Effector CD8-positive, alpha-beta T cell (primary cell): ENCODE measurements around the gene ACSS1.

Experiments
- DNase-seq: peaks from one replicate; lab custom pipeline; 2025; lab: John Stamatoyannopoulos, UW

Gene ACSS1

GRCh38 chr20:24993337-24994185 lies 64.4 kb downstream of the ACSS1 start:
- no peak for DNase-seq

GRCh38 chr20:24992487-24993205 lies 65.3 kb downstream of the ACSS1 start, which contains the start of gene APMAP:
TSS of gene APMAP (minus strand) at chr20:24992751. CDS start at chr20:24992688, 63 bp downstream.
- peak; percentile 88 for DNase-seq

DNA sequence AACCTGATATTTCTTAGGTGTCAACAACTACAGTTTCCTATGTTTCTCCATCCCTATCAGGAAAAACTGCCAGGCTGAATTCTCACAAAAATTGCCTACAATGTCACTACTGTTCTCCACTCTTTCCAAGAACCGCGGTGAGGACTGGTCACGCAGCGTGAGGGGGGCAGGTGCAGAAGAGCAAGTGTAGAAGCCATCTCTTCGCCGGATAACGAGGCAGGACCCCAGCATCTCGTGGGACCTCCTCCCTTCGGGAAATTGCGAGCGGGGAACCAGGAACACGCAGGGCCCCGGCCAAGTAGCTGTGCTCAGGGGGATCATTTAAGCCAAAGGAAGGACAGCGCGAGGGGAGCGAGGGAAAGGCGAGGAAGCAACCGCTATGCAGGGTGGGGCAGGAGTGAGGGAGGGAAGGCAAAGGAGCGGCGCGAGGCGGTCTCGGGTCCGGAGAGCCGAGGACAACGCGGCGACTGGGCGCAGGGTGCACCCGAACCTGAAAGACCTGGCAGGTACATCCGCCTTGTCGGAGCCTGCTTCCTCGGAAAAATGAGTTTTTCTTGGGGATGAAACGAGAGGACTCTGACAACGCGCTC lies 65.9 kb downstream of the ACSS1 start:
- no peak for DNase-seq

- no peak for DNase-seq
Observed at GRCh38 chr20:24990810-24991252, 67.1 kb downstream of the ACSS1 start.

- no peak for DNase-seq
Observed at GRCh38 chr20:24989162-24989561, 68.8 kb downstream of the ACSS1 start.

DNA sequence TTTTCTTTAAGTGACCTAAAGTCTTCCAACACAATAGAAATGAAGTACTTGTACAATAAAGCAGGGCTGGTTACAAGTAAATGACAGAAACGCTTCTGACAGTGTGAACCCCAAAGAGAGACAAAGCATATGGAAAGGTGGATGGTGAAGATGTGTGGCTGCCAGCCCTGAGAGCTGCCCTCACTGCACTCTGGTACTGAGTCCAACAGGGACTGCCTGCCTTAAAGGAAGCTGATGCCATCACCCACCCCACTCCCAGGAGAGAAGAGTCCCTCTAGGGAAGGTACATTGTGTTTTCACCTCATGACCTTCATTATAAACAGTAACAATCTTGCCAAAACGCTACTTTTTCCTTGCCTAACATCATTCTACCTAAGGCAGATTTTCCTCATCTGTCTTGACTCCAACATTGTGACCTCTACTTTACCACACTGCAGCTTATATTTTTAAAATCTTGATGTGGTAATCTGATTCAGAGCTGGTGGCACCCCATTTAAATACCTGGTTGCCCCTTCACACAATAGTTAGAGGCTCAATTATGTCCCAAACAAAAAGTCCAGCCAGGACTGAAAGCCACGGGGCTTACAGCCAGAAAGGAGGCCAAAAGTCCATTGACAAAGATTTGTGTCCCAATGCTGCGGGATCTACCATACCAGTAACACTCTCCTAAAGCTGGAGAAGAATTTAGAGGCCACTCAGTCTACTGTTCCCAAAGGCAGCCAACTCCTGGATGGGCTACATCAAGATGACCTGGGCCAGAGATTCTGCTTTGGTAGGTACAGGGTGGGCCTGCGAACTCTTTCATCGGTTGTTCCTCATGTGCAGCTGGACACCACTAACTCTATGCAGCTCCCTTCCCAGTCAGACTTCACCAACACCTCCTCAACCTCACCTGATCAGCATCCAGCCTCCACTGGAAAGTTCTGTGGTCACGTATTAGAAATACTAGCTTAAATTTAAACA lies 69.8 kb downstream of the ACSS1 start:
- DNase-seq: no peak

DNA sequence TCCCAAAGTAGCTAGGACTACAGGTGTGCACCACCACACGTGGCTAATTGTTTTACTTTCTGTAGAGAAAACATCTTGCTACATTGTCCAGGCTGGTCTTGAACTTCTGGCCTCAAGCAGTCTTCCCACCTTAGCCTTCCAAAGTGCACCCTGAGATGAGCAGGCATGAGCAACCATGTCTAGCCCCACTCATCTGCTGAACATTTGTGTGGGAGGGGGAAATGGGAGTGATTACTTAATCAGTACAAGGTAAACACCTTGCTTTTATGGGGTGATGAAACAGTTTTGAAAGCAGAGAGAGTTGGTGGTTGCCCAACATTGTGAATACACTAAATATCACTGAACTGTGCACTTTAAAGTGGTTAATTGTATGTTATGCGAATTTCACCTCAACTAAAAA lies 70.7 kb downstream of the ACSS1 start:
- DNase-seq: no peak

DNA sequence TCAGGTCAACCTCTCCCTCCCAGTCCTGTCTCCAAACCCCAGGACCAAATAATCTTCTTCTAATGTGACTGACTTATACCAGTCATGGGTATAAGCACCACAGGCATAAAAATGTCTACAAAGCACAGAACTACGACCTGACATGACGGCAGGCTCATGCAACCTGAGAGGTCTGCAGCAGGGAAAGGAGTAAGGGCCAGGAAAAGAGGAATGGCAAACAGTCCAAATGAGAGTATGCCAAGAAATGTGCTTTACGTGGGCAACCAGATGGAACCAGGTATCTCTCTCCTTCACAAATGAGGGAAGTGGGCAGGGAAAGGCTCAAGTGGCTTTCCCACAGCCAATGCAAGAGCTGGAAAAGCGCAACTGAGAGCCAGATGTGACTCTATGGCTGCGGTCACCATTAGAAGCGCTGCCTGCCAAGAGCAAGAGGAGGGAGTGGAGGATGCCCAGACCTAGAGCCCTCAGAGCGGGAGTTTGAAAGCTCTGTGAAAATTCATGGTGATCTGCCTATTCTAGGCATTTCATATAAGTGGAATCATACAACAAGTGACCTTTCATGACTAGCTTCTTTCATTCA lies 71.4 kb downstream of the ACSS1 start:
- no peak for DNase-seq

GRCh38 chr20:24985802-24986201 lies 72.1 kb downstream of the ACSS1 start:
- DNase-seq: no peak

DNA sequence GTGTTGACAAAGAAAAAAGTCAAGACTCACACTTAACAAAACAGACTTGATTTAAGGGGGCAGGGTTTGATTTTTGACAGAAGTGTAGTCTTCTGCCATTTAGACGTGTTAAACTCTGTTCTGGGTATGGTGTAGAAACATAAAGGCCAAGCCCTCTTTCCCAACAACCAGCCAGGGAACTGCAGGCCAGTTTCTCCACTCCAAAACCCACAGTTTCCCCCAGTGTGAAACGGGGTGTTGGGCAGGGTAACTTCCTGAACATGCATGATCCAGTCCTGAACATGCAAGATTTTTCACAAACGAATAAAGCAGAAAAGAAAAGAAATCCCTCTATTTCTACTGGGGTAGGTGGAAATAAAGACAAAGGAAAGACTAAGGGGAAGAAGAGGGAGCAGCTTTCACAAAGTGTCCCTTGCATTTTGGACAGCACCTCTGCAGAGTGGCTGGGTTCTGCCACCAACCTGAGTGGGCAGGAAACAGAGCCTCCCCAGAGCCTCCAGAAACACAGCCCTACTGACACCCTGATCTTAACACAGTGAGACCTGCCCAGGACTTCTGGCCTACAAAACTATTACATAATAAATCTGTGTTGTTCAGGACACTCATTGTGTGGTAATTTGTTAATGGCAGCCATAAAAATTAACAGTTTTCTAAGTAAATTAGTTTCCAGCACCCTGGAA lies 72.8 kb downstream of the ACSS1 start:
- no peak for DNase-seq

DNA sequence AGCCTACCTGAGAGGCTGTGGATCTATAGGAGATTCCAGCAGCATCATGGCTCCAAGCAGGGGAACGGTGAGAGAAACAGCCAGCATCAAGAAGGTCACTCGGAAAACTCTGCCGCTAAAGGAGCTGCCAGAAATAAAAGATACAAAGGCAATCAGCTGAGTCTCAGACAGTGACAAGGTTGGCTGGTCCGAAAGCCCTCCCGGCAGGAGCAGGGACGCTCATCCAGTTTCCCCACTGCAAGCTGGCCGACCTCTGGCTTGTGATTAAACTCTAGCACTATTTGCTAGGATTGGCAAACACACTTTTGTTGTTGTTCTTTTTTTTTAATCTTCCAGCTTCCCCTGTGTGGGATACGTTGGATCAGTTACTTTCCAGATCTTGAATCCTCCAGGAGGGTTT lies 74.0 kb downstream of the ACSS1 start:
- no peak for DNase-seq

GRCh38 chr20:24981790-24982189 lies 76.1 kb downstream of the ACSS1 start:
- DNase-seq: no peak

DNA sequence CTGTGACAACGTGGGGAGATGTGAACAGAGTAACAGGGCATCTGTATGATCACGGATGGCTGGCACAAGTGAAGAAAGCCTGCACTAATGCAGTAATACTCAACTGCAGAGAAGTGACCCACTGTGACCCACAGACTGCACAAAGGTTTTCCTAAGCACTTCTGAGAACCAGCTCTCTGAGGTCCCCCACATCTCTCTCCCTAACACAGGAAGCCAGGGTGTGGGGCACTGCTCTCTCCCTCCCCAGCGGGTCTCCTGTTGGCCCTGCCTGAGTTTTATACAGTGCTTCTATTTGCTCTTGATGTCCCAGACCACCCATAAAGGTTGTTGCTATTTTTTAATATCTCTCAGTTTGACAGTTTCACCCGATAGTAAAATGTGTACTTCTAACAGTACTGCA lies 76.7 kb downstream of the ACSS1 start:
- no peak for DNase-seq

DNA sequence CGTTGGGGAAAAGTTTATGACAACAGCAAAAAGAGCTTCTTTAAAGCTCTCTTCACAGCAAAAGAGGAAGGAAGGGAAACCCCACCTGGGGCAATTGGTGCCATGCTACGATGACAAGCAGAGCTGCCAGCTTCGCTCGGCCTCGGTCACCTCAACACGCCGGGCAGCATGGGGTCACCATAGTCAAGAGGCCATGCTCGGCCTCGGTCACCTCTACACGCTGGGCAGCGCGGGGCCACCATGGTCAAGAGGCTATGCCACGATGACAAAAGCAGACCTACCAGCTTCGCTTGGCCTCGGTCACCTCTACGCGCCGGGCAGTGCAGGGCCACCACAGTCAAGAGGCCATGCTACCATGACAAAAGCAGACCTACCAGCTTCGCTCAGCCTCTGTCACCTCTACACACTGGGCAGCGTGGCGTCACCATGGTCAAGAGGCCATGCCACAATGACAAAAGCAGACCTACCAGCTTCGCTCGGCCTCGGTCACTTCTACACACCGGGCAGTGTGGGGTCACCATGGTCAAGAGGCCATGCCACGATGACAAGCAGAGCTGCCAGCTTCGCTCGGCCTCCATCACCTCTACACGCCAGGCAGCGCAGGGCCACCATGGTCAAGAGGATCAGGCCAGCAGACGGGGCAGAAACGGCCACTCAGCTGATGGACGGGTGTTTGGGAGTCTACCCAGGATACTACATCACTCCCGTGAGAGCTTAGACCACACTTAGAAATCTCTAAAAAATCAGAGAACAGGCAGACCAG lies 77.5 kb downstream of the ACSS1 start:
- no peak for DNase-seq

GRCh38 chr20:24979036-24979960 lies 78.6 kb downstream of the ACSS1 start:
- no peak for DNase-seq

DNA sequence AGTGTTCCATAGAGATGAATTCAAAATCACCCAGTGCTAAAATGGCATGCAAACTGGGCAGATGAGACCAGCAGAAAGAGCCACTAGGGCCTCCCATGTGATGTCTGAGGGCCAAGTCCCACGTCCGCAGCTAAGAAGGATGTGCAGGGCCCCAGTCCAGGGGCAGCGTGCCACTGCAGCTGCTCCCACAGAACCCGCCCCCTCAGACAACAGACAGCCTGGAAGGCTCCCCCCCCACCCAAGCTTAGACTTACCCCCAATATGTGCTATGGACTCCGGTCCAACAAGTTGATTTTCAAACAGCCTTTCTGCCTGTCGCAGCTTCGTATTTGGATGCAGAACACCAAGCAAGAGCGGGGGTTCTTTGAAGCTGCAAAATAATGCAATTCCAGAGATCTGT lies 79.4 kb downstream of the ACSS1 start:
- DNase-seq: no peak

GRCh38 chr20:24977797-24978196 lies 80.1 kb downstream of the ACSS1 start:
- no peak for DNase-seq

GRCh38 chr20:24977336-24977735 lies 80.6 kb downstream of the ACSS1 start:
- DNase-seq: no peak

GRCh38 chr20:24972341-24972740 lies 85.6 kb downstream of the ACSS1 start:
- DNase-seq: no peak
